ENCODE measurements around the gene VAPB. TPM values are rescaled to one million over a fixed set of nuclear protein-coding genes. Genes with fewer than 3 reads are reported as not detected.

Gene VAPB
- polyA plus RNA-seq, 4 donors, result 50.5 to 64.3 (median 57.9) TPM

DNA sequence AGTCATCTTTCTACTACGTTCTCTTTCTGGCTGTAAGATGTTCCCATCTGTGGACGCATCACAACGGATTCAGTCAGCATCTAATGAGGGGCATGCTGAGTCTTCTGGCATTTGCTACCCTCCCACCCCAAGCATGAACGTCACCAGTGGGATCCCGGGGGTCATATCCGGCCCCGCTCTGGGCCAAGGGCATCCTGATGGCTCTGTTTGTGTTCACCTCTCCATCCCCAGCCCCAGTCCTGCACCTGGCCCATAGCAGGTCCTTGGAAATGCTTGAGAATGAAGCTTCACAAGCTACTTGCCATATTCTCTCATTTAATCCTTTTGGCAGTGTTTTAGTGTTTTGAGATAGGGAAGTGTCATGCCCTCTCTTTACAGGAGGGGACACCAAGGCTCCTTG lies 111.2 kb downstream of the VAPB start:
- no peak for DNase-seq (ENCODE audit: low read depth in 4 of 4, low spot score in 3 of 4)

Other genes with a start within 250 kb of the VAPB start
- gene ANKRD60, start 160.6 kb upstream of the VAPB start, polyA plus RNA-seq (ENCODE audit: insufficient read length in 4 of 4), result not detected
- 10 to 100 TPM; 19.1 to 24.8 (median 21.5) TPM for gene RAB22A, start 79.5 kb upstream of the VAPB start, polyA plus RNA-seq (ENCODE audit: insufficient read length in 4 of 4)
- gene APCDD1L, start 126.2 kb downstream of the VAPB start, polyA plus RNA-seq (ENCODE audit: insufficient read length in 4 of 4), result 10 to 100 TPM; 12.0 to 28.1 (median 13.7) TPM

Measured in left renal pelvis (tissue), 4 donors.